Measurements from ENCODE around the gene SPATC1L.

GRCh38 chr21:46216132-46216747, 32.0 kb upstream of the SPATC1L start:
- TF ChIP-seq, protein P1, sequence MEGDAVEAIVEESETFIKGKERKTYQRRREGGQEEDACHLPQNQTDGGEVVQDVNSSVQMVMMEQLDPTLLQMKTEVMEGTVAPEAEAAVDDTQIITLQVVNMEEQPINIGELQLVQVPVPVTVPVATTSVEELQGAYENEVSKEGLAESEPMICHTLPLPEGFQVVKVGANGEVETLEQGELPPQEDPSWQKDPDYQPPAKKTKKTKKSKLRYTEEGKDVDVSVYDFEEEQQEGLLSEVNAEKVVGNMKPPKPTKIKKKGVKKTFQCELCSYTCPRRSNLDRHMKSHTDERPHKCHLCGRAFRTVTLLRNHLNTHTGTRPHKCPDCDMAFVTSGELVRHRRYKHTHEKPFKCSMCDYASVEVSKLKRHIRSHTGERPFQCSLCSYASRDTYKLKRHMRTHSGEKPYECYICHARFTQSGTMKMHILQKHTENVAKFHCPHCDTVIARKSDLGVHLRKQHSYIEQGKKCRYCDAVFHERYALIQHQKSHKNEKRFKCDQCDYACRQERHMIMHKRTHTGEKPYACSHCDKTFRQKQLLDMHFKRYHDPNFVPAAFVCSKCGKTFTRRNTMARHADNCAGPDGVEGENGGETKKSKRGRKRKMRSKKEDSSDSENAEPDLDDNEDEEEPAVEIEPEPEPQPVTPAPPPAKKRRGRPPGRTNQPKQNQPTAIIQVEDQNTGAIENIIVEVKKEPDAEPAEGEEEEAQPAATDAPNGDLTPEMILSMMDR (IDR thresholded peaks at IDR 0.05; ENCODE audit: poor library complexity, severe bottlenecking), result no peak
- TF ChIP-seq POLR2AphosphoS5 (IDR thresholded peaks at IDR 0.05) (no peak), EP300 (conservative IDR thresholded peaks at IDR 0.05; ENCODE audit: poor library complexity, severe bottlenecking) (no peak), SMC3 (conservative IDR thresholded peaks at IDR 0.05; ENCODE audit: poor library complexity) (no peak), EZH2 (IDR thresholded peaks at IDR 0.05; ENCODE audit: borderline replicate concordance, insufficient read depth, low read length, poor library complexity, severe bottlenecking) (no peak)
- TF ChIP-seq, protein P2, sequence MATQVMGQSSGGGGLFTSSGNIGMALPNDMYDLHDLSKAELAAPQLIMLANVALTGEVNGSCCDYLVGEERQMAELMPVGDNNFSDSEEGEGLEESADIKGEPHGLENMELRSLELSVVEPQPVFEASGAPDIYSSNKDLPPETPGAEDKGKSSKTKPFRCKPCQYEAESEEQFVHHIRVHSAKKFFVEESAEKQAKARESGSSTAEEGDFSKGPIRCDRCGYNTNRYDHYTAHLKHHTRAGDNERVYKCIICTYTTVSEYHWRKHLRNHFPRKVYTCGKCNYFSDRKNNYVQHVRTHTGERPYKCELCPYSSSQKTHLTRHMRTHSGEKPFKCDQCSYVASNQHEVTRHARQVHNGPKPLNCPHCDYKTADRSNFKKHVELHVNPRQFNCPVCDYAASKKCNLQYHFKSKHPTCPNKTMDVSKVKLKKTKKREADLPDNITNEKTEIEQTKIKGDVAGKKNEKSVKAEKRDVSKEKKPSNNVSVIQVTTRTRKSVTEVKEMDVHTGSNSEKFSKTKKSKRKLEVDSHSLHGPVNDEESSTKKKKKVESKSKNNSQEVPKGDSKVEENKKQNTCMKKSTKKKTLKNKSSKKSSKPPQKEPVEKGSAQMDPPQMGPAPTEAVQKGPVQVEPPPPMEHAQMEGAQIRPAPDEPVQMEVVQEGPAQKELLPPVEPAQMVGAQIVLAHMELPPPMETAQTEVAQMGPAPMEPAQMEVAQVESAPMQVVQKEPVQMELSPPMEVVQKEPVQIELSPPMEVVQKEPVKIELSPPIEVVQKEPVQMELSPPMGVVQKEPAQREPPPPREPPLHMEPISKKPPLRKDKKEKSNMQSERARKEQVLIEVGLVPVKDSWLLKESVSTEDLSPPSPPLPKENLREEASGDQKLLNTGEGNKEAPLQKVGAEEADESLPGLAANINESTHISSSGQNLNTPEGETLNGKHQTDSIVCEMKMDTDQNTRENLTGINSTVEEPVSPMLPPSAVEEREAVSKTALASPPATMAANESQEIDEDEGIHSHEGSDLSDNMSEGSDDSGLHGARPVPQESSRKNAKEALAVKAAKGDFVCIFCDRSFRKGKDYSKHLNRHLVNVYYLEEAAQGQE (IDR thresholded peaks at IDR 0.05; ENCODE audit: borderline replicate concordance), result no peak
